Measurements from ENCODE around the gene RAB10. TPM values are rescaled to one million over a fixed set of nuclear protein-coding genes. Genes with fewer than 3 reads are reported as not detected.

The RAB10 gene
- total and polyA plus RNA-seq, 9 of the 15 experiments (the other 6 are each of a cell fraction or from before 2014, with no cell fraction given), result 25.1 to 214 (median 157) TPM

DNA sequence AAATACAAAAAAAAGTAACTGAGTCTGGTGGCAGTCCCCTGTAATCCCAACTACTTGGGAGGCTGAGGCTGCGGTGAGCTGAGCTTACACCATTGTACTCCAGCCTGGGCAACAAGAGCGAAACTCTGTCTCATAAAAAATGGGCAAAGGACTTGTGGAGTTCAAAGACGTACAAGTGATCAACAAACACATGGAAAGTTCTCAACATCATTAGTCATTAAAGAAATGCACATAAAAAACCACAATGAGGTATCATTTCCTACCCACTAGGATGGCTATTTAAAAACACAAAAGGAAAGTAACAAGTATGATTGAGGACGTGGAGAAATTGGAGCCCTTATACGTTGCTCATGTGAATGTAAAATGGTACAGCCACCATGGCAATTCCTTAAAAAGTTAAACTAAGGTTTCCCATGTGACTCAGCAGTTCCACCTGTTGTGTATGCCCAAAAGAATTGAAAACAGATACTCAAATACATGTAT lies 52.3 kb downstream of the RAB10 start:
- ChIA-PET CTCF (ENCODE audit: low intra/inter-chr PET ratio) (no interaction called here), POLR2A (interaction anchor here (0.9 kb wide), 1 partner anchor 9 kb away, joined by 3 read pairs; no protein-coding TSS in a partner anchor)
- in situ Hi-C loops (cut with MboI) (no loop called here), intact Hi-C loops (cut with micrococcal nuclease) (no loop called here)
- WGBS (ENCODE audit: insufficient coverage, low coverage, missing lambda C conversion rate), result 85% methylated on average over 5 of the region's 5 CpGs
- Histone ChIP-seq H2AFZ (ENCODE audit: low read depth, low read length) (no peak overlapping the region), H3K27ac (ENCODE audit: extremely low read depth, low read depth, low read length) (peak overlapping the region; percentile 37; the same call in 2 of the 3 replicates), H3K79me2 (ENCODE audit: control insufficient read depth, insufficient read depth, low read length) (peaks cover 94% of the 10 kb centered on the region), H3K27me3 (ENCODE audit: control insufficient read depth in 2 of 2, insufficient read depth in 2 of 2, low read length in 2 of 2) (no peaks in the 10 kb centered on the region), H4K20me1 (replicated peaks; ENCODE audit: control insufficient read depth, insufficient read depth, low read length) (no peaks in the 10 kb centered on the region), H3K4me3 (no peak overlapping the region), H3K9me1 (ENCODE audit: control insufficient read depth, insufficient read depth, low read length) (no peaks in the 10 kb centered on the region), H3K4me2 (ENCODE audit: insufficient read depth, low read length) (no peak overlapping the region), H3K36me3 (ENCODE audit: control insufficient read depth, insufficient read depth, low read length) (peaks cover 44% of the 10 kb centered on the region), H3K9me3 (replicated peaks; ENCODE audit: control insufficient read depth, insufficient read depth, low read depth, low read length) (peaks cover 12% of the 10 kb centered on the region), H3K9ac (ENCODE audit: insufficient read depth in 1 of 2, low read depth in 2 of 2, low read length in 2 of 2) (no peak overlapping the region), H3K4me1 (replicated peaks in 1 of 2; ENCODE audit: control insufficient read depth in 2 of 2, insufficient read depth in 2 of 2, low read length in 2 of 2) (peaks cover 2 to 8% of the 10 kb centered on the region in 2 experiments; a peak in 4 of 5 replicates)
- FAIRE-seq (no peak), DNase-seq (ENCODE audit: extremely low read depth in 1 of 4, low spot score in 3 of 4) (no peak), ATAC-seq (no peak; the same call in 2 of the 3 replicates)
- BruUV-seq (replicated peaks), result TSS peak; percentile 27
- TF ChIP-seq NFE2 (IDR thresholded peaks at IDR 0.05; ENCODE audit: low read depth), result peak; percentile 67
- no peak for TF ChIP-seq SLC30A9 (CRISPR knock-in tag; IDR thresholded peaks at IDR 0.05)
- TF ChIP-seq ZNF324 (CRISPR knock-in tag; IDR thresholded peaks at IDR 0.05), result no peak
- TF ChIP-seq, protein P1, sequence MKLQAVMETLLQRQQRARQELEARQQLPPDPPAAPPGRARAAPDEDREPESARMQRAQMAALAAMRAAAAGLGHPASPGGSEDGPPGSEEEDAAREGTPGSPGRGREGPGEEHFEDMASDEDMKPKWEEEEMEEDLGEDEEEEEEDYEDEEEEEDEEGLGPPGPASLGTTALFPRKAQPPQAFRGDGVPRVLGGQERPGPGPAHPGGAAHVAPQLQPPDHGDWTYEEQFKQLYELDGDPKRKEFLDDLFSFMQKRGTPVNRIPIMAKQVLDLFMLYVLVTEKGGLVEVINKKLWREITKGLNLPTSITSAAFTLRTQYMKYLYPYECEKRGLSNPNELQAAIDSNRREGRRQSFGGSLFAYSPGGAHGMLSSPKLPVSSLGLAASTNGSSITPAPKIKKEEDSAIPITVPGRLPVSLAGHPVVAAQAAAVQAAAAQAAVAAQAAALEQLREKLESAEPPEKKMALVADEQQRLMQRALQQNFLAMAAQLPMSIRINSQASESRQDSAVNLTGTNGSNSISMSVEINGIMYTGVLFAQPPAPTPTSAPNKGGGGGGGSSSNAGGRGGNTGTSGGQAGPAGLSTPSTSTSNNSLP (IDR thresholded peaks at IDR 0.05; ENCODE audit: borderline replicate concordance, low read depth, low read length), result no peak
- TF ChIP-seq, protein P2, sequence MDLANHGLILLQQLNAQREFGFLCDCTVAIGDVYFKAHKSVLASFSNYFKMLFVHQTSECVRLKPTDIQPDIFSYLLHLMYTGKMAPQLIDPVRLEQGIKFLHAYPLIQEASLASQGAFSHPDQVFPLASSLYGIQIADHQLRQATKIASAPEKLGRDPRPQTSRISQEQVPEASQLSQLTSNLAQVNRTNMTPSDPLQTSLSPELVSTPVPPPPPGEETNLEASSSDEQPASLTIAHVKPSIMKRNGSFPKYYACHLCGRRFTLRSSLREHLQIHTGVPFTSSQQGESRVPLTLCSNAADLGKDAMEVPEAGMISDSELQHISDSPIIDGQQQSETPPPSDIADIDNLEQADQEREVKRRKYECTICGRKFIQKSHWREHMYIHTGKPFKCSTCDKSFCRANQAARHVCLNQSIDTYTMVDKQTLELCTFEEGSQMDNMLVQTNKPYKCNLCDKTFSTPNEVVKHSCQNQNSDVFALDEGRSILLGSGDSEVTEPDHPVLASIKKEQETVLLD (IDR thresholded peaks at IDR 0.05), result no peak
- no peak for TF ChIP-seq ZNF140 (CRISPR knock-in tag; IDR thresholded peaks at IDR 0.05)
- TF ChIP-seq PCBP2 (IDR thresholded peaks at IDR 0.05; ENCODE audit: low read depth, low read length, poor library complexity, severe bottlenecking), result no peak
- peak; percentile 50 for TF ChIP-seq MAFG (tag; conservative IDR thresholded peaks at IDR 0.05)
- TF ChIP-seq ZNF584 (CRISPR knock-in tag; IDR thresholded peaks at IDR 0.05; ENCODE audit: low read depth), result no peak
- TF ChIP-seq TFAM (CRISPR knock-in tag; conservative IDR thresholded peaks at IDR 0.05), result no peak
- TF ChIP-seq ZNF12 (CRISPR knock-in tag; IDR thresholded peaks at IDR 0.05), result no peak
- TF ChIP-seq PTBP1 (IDR thresholded peaks at IDR 0.05; ENCODE audit: low read depth, low read length), result no peak
- TF ChIP-seq CXXC5 (CRISPR knock-in tag; IDR thresholded peaks at IDR 0.05), result no peak
- TF ChIP-seq, protein P3, sequence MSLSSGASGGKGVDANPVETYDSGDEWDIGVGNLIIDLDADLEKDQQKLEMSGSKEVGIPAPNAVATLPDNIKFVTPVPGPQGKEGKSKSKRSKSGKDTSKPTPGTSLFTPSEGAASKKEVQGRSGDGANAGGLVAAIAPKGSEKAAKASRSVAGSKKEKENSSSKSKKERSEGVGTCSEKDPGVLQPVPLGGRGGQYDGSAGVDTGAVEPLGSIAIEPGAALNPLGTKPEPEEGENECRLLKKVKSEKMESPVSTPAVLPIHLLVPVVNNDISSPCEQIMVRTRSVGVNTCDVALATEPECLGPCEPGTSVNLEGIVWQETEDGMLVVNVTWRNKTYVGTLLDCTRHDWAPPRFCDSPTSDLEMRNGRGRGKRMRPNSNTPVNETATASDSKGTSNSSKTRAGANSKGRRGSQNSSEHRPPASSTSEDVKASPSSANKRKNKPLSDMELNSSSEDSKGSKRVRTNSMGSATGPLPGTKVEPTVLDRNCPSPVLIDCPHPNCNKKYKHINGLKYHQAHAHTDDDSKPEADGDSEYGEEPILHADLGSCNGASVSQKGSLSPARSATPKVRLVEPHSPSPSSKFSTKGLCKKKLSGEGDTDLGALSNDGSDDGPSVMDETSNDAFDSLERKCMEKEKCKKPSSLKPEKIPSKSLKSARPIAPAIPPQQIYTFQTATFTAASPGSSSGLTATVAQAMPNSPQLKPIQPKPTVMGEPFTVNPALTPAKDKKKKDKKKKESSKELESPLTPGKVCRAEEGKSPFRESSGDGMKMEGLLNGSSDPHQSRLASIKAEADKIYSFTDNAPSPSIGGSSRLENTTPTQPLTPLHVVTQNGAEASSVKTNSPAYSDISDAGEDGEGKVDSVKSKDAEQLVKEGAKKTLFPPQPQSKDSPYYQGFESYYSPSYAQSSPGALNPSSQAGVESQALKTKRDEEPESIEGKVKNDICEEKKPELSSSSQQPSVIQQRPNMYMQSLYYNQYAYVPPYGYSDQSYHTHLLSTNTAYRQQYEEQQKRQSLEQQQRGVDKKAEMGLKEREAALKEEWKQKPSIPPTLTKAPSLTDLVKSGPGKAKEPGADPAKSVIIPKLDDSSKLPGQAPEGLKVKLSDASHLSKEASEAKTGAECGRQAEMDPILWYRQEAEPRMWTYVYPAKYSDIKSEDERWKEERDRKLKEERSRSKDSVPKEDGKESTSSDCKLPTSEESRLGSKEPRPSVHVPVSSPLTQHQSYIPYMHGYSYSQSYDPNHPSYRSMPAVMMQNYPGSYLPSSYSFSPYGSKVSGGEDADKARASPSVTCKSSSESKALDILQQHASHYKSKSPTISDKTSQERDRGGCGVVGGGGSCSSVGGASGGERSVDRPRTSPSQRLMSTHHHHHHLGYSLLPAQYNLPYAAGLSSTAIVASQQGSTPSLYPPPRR (CRISPR knock-in tag; IDR thresholded peaks at IDR 0.05; ENCODE audit: borderline replicate concordance), result no peak
- no peak for TF ChIP-seq SOX6 (IDR thresholded peaks at IDR 0.05)
